Hematopoietic multipotent progenitor cell treated with erythropoietin and hydrocortisone succinate and interleukin-3 and kit ligand, for 17 days (in vitro differentiated cells): ENCODE results near the gene SNTG2.

Experiments
- DNase-seq: peaks from one replicate; pipeline ENCODE4 v3.0.0-alpha.2; 2015; ENCODE audit warnings: low spot score

SNTG2 gene

DNA sequence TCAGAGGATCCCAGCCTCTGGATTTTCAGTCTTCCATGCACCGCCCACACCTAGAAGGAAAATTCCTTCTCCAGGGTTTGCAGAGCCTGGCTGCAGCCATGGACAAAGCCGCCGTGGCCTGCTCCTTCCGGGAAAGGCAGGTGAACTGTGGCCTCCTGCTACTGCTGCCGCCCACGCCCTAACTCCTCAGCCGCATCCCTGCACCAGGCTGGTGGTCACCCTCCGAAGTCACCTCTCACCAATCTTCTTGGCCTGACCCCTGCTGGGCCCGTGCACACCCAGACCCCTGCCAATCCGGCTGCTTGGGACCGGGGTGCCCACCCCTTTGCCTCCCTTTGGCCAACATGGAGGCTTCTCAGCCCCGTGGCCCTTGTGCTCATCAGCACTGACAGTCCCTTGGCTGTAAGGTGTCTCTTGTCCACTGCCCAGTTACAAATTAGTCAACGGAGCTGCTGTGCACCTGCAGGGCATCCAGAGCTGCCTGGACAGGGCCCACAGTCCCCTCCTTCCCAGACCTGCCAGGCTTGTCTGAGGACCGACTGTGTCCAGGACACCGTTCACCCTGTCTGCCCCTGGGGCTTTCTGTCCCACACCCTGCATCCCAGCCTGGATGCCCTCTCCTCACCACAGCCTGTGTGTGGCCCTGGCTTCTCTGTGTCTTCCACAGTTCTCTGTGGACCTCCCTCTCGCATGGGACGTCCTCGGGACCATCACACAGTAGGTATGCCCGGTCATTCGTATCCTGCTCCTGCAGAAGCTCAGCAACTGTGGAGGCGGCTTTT is 332.6 kb downstream of the SNTG2 start:
- no peak for DNase-seq

- no peak for DNase-seq
Measured at GRCh38 chr2:1283871-1284270, 333.2 kb downstream of the SNTG2 start.

DNA sequence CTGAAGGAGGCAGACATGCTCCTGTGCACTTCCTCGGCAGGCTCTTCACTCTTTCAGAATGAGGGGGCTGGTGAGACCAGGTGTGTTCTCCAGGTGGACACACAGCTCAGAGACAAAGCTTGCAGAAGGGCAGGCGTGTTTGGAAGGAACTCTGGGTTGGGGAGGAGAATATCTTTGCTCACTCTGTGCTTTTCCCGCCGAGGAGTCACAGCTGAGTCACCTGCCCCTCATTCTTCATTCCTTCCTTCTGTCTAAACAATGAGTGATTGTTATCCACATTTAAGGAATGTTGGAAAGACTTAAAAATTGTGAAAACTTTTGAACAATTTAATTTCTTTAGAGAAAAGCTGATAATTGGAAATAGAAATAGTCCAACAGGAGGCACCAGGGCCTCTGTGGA is 336.3 kb downstream of the SNTG2 start:
- DNase-seq = no peak

DNA sequence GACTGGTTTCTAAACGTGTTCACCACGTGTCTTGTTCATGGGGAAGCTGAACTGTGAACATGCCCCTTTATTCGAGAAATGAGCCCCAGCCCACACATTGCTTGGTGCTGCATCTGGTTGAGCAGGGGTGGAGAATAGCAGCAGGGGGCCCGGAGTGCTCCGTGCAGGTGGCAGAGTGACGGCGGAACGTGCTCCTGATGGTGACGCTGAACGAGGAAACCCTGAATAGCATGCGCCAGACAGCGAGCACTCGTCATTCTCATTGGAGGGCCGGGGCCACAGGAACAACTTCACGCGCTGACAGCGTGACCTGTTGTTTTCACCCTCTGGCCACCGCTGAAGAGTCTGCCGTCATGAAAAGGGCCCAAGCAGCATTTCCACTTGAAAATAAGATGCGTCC is 336.8 kb downstream of the SNTG2 start:
- DNase-seq = no peak

- no peak for DNase-seq
Measured at GRCh38 chr2:1294900-1295299, 344.3 kb downstream of the SNTG2 start.

- DNase-seq = no peak
Measured at GRCh38 chr2:1295740-1296139, 345.1 kb downstream of the SNTG2 start.

DNA sequence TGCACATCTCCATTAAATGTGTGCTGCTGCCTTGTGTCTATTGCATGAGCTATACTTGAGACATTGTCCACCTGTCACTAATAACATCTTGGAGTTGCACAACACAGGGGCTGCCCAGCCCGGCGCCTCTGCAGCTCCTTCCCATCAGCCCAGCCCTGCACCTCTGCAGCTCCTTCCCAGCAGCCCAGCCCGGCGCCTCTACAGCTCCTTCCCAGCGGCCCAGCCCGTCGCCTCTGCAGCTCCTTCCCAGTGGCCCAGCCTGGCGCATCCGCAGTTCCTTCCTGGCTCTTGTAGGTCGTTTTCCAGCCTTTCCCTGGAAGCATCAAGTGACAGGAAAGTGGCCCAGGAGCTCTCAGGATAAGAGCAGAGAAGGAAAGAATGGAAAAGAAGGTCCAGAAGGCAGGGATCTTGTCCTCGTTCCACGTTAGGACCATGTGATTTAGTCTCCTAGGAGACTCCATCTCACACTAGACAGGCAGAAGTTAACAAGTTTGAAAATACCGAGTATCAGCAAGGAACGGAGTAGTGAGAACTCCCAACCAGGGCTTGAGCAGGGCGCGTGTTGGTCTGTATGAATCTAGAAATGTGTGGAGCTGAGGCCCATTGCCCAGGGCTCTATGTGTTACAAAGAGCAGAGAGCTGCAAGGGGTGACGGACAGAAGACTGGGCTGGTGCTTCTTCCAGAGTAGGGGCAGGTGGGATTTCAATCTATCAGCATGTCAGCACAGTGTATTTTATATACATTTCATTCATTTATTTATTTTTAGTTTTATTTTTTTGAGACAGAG is 346.9 kb downstream of the SNTG2 start:
- no peak for DNase-seq

DNA sequence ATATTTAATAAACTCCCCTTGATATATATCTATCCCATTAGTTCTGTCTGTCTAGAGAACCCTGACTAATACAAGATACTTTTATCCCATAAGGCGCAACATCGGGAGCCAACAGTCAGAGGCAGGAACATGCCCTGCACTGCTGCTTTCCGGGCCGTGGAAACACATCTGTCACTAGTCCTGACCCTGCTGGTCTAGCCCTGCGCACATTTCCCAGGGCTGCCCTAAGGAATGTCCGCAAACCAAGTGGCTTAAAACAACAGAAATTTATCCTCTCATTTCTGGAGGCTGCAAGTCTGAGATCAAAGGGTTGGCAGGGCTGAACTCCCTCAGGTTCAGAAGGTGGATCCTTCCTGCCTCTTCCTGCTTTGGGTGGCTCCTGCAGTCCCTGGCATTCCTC is 348.4 kb downstream of the SNTG2 start:
- no peak for DNase-seq

- no peak for DNase-seq
Measured at GRCh38 chr2:1300284-1300683, 349.6 kb downstream of the SNTG2 start.

GRCh38 chr2:1301056-1301455 is 350.4 kb downstream of the SNTG2 start:
- DNase-seq = no peak

GRCh38 chr2:1305342-1306013 is 354.8 kb downstream of the SNTG2 start:
- DNase-seq = no peak

GRCh38 chr2:1306014-1306686 is 355.5 kb downstream of the SNTG2 start:
- DNase-seq = no peak

DNA sequence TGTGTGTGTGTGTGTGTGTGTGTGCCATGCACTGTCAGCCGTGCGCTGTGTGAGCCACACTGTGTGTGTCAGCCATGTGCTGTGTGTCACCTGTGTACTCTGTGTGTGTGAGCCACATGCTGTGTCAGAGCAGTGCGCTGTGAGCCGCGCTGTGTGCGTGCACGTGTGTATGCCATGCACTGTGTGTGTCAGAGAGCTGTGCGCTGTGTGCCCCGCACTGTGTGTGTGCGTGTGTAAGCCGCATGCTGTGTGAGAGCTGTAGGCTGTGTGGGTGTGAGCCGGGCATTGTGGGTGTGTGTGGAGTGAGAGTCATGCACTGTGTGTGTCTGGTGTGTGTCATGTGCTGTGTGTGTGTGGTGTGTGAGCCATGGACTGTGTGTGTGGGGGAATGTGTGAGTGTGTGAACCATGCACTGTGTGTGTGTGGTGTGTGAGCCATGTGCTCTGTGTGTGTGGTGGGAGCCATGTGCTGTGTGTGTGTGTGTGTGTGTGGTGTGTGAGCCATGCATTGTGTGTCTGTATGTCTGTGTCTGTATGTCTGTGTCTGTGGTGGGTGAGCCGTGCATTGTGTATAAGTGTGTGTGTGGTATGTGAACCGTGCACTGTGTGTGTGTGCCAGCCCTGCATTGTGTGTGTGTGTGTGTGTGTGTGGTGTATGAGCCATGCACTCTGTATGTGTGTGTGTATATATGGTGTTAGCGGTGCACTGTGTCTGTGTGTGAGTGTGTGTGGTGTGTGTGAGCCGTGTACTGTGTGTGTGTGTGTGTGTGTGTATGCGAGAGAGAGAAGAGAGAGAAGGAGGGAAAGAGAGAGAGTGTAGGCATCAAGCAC is 356.3 kb downstream of the SNTG2 start:
- DNase-seq = no peak

DNA sequence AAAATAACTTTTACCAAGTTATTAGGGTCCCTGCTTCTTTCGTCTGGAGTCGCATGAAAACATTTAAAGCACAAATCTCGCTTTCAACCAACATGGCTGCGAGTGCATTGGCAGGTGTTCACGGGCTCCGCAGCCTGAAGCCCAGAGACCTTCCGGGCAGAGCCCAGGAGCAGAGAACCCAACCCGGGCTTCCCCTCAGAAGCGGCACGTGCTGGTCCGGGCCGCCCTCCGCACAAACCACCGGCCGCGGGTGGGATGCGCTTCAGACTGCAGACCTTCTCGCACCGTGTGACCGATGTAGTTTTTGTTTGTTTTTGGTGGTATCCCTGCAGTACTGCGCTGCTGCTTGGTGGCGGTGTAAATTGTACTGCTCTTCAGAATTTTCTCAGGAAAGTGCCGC is 357.0 kb downstream of the SNTG2 start:
- no peak for DNase-seq

DNA sequence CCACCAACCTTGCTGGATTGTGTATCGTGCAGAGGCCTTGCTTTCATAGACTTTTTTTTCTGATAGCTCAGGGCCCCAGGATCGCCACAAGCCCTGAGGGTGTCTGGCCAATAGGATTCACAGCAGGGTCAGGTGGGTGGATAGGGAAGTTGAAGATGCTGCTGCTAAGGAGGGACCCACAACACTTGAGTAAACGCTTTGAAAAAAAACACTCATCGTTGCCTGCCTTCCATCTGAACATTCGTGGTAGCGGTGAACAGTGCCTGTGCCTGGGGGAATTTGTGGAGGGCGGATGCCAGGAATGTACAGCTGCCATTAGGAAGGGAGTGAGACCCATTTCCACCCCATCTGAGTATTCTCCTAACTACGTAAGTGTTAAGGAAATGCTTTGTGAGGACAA is 358.0 kb downstream of the SNTG2 start:
- no peak for DNase-seq

DNA sequence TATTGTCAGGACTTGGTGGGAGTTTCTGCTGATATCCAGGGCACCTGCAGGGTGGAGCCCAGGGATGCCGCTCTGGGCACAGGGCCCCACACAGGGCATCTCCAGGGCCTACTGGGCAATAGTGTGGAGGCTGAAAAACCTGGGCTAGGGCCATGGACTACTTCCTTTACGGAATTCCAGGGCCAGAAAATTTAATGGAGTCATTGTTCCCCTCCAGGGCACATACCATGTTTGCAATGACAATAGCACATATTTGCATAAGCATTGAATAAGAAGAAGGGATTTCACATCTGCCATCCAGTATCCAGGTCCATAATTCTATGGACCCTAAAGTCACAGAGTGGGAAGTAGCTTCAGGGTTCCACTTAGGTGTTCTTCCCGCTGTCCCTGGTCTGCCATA is 358.9 kb downstream of the SNTG2 start:
- no peak for DNase-seq

DNA sequence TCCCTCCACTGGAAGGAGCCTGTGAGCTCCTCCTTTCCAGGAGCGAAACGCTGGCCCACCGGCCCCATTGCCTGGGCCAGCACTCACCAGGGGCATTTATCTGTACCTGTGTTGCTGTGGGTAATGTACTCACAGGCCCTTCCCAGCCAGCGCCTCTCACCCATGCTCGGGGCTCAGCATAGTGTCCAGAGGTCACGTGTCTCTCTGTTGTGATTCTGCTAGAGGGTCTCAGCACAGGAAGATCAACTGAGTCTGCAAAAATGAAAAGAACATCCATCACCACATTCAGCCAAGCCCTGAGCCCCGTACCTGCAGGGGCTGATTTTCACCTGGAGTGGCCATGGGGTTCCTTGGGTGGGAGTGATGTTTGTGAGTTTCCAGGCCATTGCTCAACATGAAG is 359.6 kb downstream of the SNTG2 start:
- no peak for DNase-seq

- no peak for DNase-seq
Measured at GRCh38 chr2:1310866-1311265, 360.2 kb downstream of the SNTG2 start.

DNA sequence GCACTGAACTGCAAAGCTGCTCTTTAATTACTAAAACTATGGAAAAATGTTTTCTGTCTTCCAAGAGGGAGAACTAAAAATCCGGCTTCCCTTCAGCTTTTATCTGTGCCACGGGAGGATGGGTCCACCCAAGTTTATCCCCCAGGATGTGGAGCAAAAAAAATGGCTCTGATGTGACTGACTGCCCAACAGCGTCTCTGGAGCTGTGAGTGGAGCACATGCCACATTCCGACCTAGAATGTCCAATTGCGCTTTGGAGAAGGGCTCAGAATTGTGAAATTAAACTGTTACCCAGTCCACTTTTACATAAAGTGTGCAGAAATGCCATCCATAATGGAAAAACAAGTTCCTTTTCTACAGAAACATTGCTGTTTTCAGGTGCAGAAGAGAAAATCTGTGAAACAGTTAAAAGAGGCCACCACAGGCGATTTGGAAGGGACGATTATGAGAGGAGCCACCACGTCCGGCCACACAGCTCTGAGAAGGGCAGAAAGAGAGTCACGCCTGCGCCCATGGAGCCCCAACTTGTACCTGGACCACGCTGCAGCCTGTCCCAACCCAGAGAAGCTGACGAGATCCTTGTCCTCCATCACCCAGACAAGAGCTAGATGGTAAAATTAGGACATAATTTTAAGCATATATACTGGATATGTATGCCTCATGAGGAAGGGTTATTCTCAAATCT is 362.7 kb downstream of the SNTG2 start:
- no peak for DNase-seq

DNA sequence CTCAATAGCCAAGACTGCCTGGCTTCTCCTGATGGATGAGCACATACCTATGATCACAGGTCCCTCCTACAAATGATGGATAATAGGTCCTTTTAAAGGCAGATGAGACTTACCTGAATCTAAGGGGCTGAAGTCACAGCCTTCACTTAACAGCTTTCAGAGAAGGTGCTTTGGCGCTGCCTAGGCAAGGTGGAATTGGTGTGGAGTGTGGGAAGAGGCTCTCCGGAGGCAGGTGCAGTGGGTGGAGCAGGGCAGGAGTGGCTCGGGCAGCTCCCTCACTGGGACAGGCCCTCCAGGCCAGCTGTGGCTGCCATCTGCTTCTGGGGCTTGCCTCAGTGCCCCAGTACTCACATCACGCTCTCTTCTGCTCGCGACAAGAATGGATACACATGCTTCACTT is 363.6 kb downstream of the SNTG2 start:
- no peak for DNase-seq
